ENCODE results near the gene APP.

DNA sequence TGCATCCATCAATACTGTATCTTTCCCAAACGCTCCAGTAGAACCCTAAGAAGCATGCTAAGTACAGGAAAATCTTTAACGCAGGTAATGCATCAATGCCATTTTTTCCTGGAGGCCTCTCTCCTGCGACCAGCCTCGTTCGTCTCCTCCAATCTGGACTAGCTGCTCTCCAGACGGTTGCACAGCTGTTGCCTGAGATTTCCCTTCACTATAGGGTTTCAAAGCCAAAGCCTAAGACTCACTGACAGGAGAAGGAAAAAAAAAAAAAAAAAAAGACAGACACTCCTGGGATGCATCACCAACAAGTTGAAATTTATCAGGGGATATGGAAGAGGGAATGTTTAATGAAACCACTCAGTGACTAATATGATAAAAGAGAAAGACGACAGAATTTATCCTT lies 93.0 kb downstream of the APP start:
- TF ChIP-seq POLR2A (IDR thresholded peaks at IDR 0.05; ENCODE audit: low read depth, low read length) (no peak), POLR2AphosphoS5 (IDR thresholded peaks at IDR 0.05; ENCODE audit: low read depth, low read length) (no peak)

Measured in GM12891 (cell line).